ENCODE measurements around the gene POFUT2.
A peak's percentile ranks its signal among the peaks of the same experiment; 100 is the strongest.

POFUT2 gene

GRCh38 chr21:45297329-45297728 is 9.6 kb upstream of the POFUT2 start:
- TF ChIP-seq YY1 (IDR thresholded peaks at IDR 0.05; ENCODE audit: insufficient read depth, insufficient read length) (no peak), ZNF274 (IDR thresholded peaks at IDR 0.05; ENCODE audit: low read depth, low read length) (no peak), SUZ12 (IDR thresholded peaks at IDR 0.05; ENCODE audit: extremely low read depth, insufficient read depth, insufficient read length) (no peak)
- Histone ChIP-seq H3K4me1 (ENCODE audit: insufficient read depth, insufficient read length) (peaks cover 45% of the 10 kb centered on the region), H3K9me3 (ENCODE audit: insufficient read depth, low read length) (peaks cover 12% of the 10 kb centered on the region), H3K4me3 (ENCODE audit: insufficient read length, low read depth) (no peak overlapping the region), H3K9ac (ENCODE audit: insufficient read length, low read depth) (no peak overlapping the region), H3K36me3 (ENCODE audit: insufficient read depth, insufficient read length, low read length) (peaks cover 36% of the 10 kb centered on the region), H3K27me3 (ENCODE audit: insufficient read depth, insufficient read length) (no peaks in the 10 kb centered on the region)
- no peak for DNase-seq (ENCODE audit: low read depth, low spot score)

- peaks cover 12% of the 10 kb centered on the region for H3K9me3 ChIP-seq (ENCODE audit: insufficient read depth, low read length)
- H3K9ac ChIP-seq (ENCODE audit: insufficient read length, low read depth) = no peak overlapping the region
- no peak for DNase-seq (ENCODE audit: low read depth, low spot score)
- peaks cover 42% of the 10 kb centered on the region for H3K36me3 ChIP-seq (ENCODE audit: insufficient read depth, insufficient read length, low read length)
- no peak overlapping the region for H3K4me3 ChIP-seq (ENCODE audit: insufficient read length, low read depth)
- no peaks in the 10 kb centered on the region for H3K27me3 ChIP-seq (ENCODE audit: insufficient read depth, insufficient read length)
- H3K4me1 ChIP-seq (ENCODE audit: insufficient read depth, insufficient read length) = peaks cover 50% of the 10 kb centered on the region
- TF ChIP-seq ZNF274 (IDR thresholded peaks at IDR 0.05; ENCODE audit: low read depth, low read length) (no peak), SUZ12 (IDR thresholded peaks at IDR 0.05; ENCODE audit: extremely low read depth, insufficient read depth, insufficient read length) (no peak), YY1 (IDR thresholded peaks at IDR 0.05; ENCODE audit: insufficient read depth, insufficient read length) (no peak)
These were observed 8.9 kb upstream of the POFUT2 start for GRCh38 chr21:45296638-45297037.

GRCh38 chr21:45295576-45296365 is 8.1 kb upstream of the POFUT2 start:
- DNase-seq (ENCODE audit: low read depth, low spot score) = no peak
- no peak for TF ChIP-seq YY1 (IDR thresholded peaks at IDR 0.05; ENCODE audit: insufficient read depth, insufficient read length)
- TF ChIP-seq ZNF274 (IDR thresholded peaks at IDR 0.05; ENCODE audit: low read depth, low read length) = no peak
- TF ChIP-seq SUZ12 (IDR thresholded peaks at IDR 0.05; ENCODE audit: extremely low read depth, insufficient read depth, insufficient read length) = no peak
- H3K27me3 ChIP-seq (ENCODE audit: insufficient read depth, insufficient read length) = no peaks in the 10 kb centered on the region

GRCh38 chr21:45294509-45295291 is 7.0 kb upstream of the POFUT2 start:
- no peak for DNase-seq (ENCODE audit: low read depth, low spot score)
- TF ChIP-seq SUZ12 (IDR thresholded peaks at IDR 0.05; ENCODE audit: extremely low read depth, insufficient read depth, insufficient read length) (no peak), YY1 (IDR thresholded peaks at IDR 0.05; ENCODE audit: insufficient read depth, insufficient read length) (no peak), ZNF274 (IDR thresholded peaks at IDR 0.05; ENCODE audit: low read depth, low read length) (no peak)
- Histone ChIP-seq H3K27me3 (ENCODE audit: insufficient read depth, insufficient read length) (no peaks in the 10 kb centered on the region), H3K4me1 (ENCODE audit: insufficient read depth, insufficient read length) (peaks cover 41% of the 10 kb centered on the region), H3K9me3 (ENCODE audit: insufficient read depth, low read length) (peaks cover 12% of the 10 kb centered on the region), H3K9ac (ENCODE audit: insufficient read length, low read depth) (peak overlapping the region; percentile 76), H3K4me3 (ENCODE audit: insufficient read length, low read depth) (no peak overlapping the region), H3K36me3 (ENCODE audit: insufficient read depth, insufficient read length, low read length) (peaks cover 57% of the 10 kb centered on the region)

More at GRCh38 chr21:45295576-45296365, 8.1 kb upstream of the POFUT2 start:
- Histone ChIP-seq H3K9ac (ENCODE audit: insufficient read length, low read depth) (no peak overlapping the region), H3K36me3 (ENCODE audit: insufficient read depth, insufficient read length, low read length) (peaks cover 48% of the 10 kb centered on the region), H3K4me3 (ENCODE audit: insufficient read length, low read depth) (no peak overlapping the region), H3K9me3 (ENCODE audit: insufficient read depth, low read length) (peaks cover 12% of the 10 kb centered on the region), H3K4me1 (ENCODE audit: insufficient read depth, insufficient read length) (peaks cover 48% of the 10 kb centered on the region)

GRCh38 chr21:45293726-45294401 is 6.2 kb upstream of the POFUT2 start:
- Histone ChIP-seq H3K4me3 (ENCODE audit: insufficient read length, low read depth) (no peak overlapping the region), H3K9ac (ENCODE audit: insufficient read length, low read depth) (peak overlapping the region; percentile 76)

GRCh38 chr21:45293220-45293725 is 5.6 kb upstream of the POFUT2 start:
- H3K27me3 ChIP-seq (ENCODE audit: insufficient read depth, insufficient read length) = no peaks in the 10 kb centered on the region

More at GRCh38 chr21:45293726-45294401, 6.2 kb upstream of the POFUT2 start:
- peaks cover 38% of the 10 kb centered on the region for H3K4me1 ChIP-seq (ENCODE audit: insufficient read depth, insufficient read length)
- peaks cover 63% of the 10 kb centered on the region for H3K36me3 ChIP-seq (ENCODE audit: insufficient read depth, insufficient read length, low read length)
- peaks cover 12% of the 10 kb centered on the region for H3K9me3 ChIP-seq (ENCODE audit: insufficient read depth, low read length)
- H3K27me3 ChIP-seq (ENCODE audit: insufficient read depth, insufficient read length) = no peaks in the 10 kb centered on the region
- no peak for DNase-seq (ENCODE audit: low read depth, low spot score)
- no peak for TF ChIP-seq SUZ12 (IDR thresholded peaks at IDR 0.05; ENCODE audit: extremely low read depth, insufficient read depth, insufficient read length)
- no peak for TF ChIP-seq YY1 (IDR thresholded peaks at IDR 0.05; ENCODE audit: insufficient read depth, insufficient read length)
- no peak for TF ChIP-seq ZNF274 (IDR thresholded peaks at IDR 0.05; ENCODE audit: low read depth, low read length)

More at GRCh38 chr21:45293220-45293725, 5.6 kb upstream of the POFUT2 start:
- Histone ChIP-seq H3K4me3 (ENCODE audit: insufficient read length, low read depth) (no peak overlapping the region), H3K36me3 (ENCODE audit: insufficient read depth, insufficient read length, low read length) (peaks cover 63% of the 10 kb centered on the region), H3K9ac (ENCODE audit: insufficient read length, low read depth) (peak overlapping the region; percentile 76), H3K9me3 (ENCODE audit: insufficient read depth, low read length) (peaks cover 12% of the 10 kb centered on the region), H3K4me1 (ENCODE audit: insufficient read depth, insufficient read length) (peaks cover 41% of the 10 kb centered on the region)
- TF ChIP-seq ZNF274 (IDR thresholded peaks at IDR 0.05; ENCODE audit: low read depth, low read length) (no peak), YY1 (IDR thresholded peaks at IDR 0.05; ENCODE audit: insufficient read depth, insufficient read length) (no peak), SUZ12 (IDR thresholded peaks at IDR 0.05; ENCODE audit: extremely low read depth, insufficient read depth, insufficient read length) (no peak)
- no peak for DNase-seq (ENCODE audit: low read depth, low spot score)
